Measurements from ENCODE around the gene CPAMD8. TPM values are rescaled to one million over a fixed set of nuclear protein-coding genes. Genes with fewer than 3 reads are reported as not detected.
A peak's percentile ranks its signal among the peaks of the same experiment; 100 is the strongest.

Gene CPAMD8
- total RNA-seq, 2 experiments from 2014 or later = not detected

GRCh38 chr19:16902545-16902944 lies 124.1 kb downstream of the CPAMD8 start:
- peaks cover 11% of the 10 kb centered on the region for H3K27me3 Mint-ChIP-seq
- H3K4me3 Mint-ChIP-seq = no peak overlapping the region
- TF ChIP-seq, protein P1, sequence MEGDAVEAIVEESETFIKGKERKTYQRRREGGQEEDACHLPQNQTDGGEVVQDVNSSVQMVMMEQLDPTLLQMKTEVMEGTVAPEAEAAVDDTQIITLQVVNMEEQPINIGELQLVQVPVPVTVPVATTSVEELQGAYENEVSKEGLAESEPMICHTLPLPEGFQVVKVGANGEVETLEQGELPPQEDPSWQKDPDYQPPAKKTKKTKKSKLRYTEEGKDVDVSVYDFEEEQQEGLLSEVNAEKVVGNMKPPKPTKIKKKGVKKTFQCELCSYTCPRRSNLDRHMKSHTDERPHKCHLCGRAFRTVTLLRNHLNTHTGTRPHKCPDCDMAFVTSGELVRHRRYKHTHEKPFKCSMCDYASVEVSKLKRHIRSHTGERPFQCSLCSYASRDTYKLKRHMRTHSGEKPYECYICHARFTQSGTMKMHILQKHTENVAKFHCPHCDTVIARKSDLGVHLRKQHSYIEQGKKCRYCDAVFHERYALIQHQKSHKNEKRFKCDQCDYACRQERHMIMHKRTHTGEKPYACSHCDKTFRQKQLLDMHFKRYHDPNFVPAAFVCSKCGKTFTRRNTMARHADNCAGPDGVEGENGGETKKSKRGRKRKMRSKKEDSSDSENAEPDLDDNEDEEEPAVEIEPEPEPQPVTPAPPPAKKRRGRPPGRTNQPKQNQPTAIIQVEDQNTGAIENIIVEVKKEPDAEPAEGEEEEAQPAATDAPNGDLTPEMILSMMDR (IDR thresholded peaks at IDR 0.05) = no peak
- ChIA-PET CTCF (interaction anchor here (0.6 kb wide), 1 partner anchor 173 kb away, joined by 3 read pairs; the partner anchor contains the start of gene MYO9B), POLR2A (interaction anchor here (1.2 kb wide), 1 partner anchor 47 kb away, joined by 3 read pairs; no protein-coding TSS in a partner anchor)
- intact Hi-C loops (cut with micrococcal nuclease) = no loop called here
- no peak overlapping the region for H3K27ac Mint-ChIP-seq
- H3K36me3 Mint-ChIP-seq (ENCODE audit: low read depth) = no peaks in the 10 kb centered on the region
- H3K4me1 Mint-ChIP-seq (ENCODE audit: low read depth) = peaks cover 5% of the 10 kb centered on the region
- H3K9me3 Mint-ChIP-seq = no peaks in the 10 kb centered on the region
- no peak for DNase-seq
- ATAC-seq = no peak

- Mint-ChIP-seq H3K4me3 (no peak overlapping the region), H3K27ac (no peak overlapping the region), H3K9me3 (no peaks in the 10 kb centered on the region), H3K27me3 (peaks cover 13% of the 10 kb centered on the region), H3K4me1 (ENCODE audit: low read depth) (peaks cover 6% of the 10 kb centered on the region), H3K36me3 (ENCODE audit: low read depth) (no peaks in the 10 kb centered on the region)
- intact Hi-C loops (cut with micrococcal nuclease) = no loop called here
- DNase-seq = no peak
- CTCF ChIA-PET = no interaction called here
- ATAC-seq = no peak
- POLR2A ChIA-PET = interaction anchor here (1.2 kb wide), 1 partner anchor 46 kb away, joined by 3 read pairs; no protein-coding TSS in a partner anchor
- TF ChIP-seq, protein P1 (IDR thresholded peaks at IDR 0.05) = no peak
These were observed 125.0 kb downstream of the CPAMD8 start for GRCh38 chr19:16901491-16902175.

DNA sequence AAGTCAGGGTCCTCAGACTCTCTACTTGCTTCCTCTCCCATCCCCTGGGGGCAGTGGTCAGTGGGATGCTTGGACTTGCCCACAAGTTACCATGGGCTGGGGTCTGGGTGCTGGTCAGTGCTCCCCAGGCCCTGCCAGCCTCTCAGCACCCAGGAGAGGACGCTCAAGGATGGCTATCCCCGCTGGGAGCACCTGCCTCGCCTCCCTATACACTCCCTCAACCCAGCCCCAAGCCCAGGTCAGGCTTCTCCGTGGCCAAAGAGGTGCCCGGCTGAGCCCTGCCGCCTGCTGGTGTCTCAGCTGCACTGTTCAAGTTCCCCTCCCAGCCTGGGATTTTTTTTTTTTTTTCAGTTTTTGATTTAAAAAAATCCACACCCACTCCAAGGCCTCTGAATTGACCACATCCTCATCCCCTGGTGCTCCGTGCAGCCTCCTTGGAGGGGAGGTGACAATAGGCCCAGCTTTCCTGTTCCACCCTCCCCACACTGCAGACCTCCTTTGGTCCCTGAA lies 127.0 kb downstream of the CPAMD8 start:
- CTCF ChIA-PET = interaction anchor here (1.1 kb wide), 1 partner anchor 118 kb away, joined by 4 read pairs; no protein-coding TSS in a partner anchor
- TF ChIP-seq, protein P1 (IDR thresholded peaks at IDR 0.05) = peak; percentile 52
- POLR2A ChIA-PET = no interaction called here
- Mint-ChIP-seq H3K4me3 (no peak overlapping the region), H3K4me1 (ENCODE audit: low read depth) (peaks cover 11% of the 10 kb centered on the region), H3K27me3 (peaks cover 24% of the 10 kb centered on the region), H3K9me3 (no peaks in the 10 kb centered on the region), H3K36me3 (ENCODE audit: low read depth) (no peaks in the 10 kb centered on the region), H3K27ac (no peak overlapping the region)
- peak; percentile 59 for ATAC-seq
- peak; percentile 65 for DNase-seq
- intact Hi-C loops (cut with micrococcal nuclease) = loop anchor here (10.0 kb wide), 1 partner anchor 125 kb away; no protein-coding TSS in a partner anchor

- TF ChIP-seq, protein P1 (IDR thresholded peaks at IDR 0.05) = no peak
- ATAC-seq = no peak
- peaks cover 35% of the 10 kb centered on the region for H3K27me3 Mint-ChIP-seq
These were observed 128.1 kb downstream of the CPAMD8 start for GRCh38 chr19:16898361-16899015.

DNA sequence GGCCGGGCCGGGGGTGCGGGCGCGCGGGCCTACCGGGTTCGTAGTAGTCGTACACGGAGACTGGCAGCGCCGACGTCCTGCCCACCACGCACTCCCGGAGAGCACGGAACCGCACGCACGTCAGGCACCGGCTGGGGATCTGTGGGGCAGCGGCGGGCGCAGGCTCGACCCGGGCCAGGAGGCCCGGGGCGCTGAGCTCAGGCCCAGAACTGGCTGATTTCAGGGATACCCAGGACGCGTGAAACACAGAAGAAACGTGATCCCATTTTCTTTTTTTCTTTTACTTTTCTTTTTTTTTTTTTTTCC lies 128.8 kb downstream of the CPAMD8 start:
- no peak overlapping the region for H3K27ac Mint-ChIP-seq
- H3K27me3 Mint-ChIP-seq = peaks cover 40% of the 10 kb centered on the region
- DNase-seq = no peak
- H3K4me3 Mint-ChIP-seq = no peak overlapping the region
- intact Hi-C loops (cut with micrococcal nuclease) = loop anchor here (10.0 kb wide), 1 partner anchor 123 kb away; no protein-coding TSS in a partner anchor
- H3K9me3 Mint-ChIP-seq = no peaks in the 10 kb centered on the region
- POLR2A ChIA-PET = no interaction called here
- TF ChIP-seq, protein P1 (IDR thresholded peaks at IDR 0.05) = no peak
- H3K4me1 Mint-ChIP-seq (ENCODE audit: low read depth) = peaks cover 11% of the 10 kb centered on the region
- no peaks in the 10 kb centered on the region for H3K36me3 Mint-ChIP-seq (ENCODE audit: low read depth)
- CTCF ChIA-PET = no interaction called here
- ATAC-seq = no peak

More at GRCh38 chr19:16898361-16899015, 128.1 kb downstream of the CPAMD8 start:
- ChIA-PET CTCF (no interaction called here), POLR2A (no interaction called here)
- Mint-ChIP-seq H3K9me3 (no peaks in the 10 kb centered on the region), H3K36me3 (ENCODE audit: low read depth) (no peaks in the 10 kb centered on the region), H3K27ac (no peak overlapping the region), H3K4me1 (ENCODE audit: low read depth) (peaks cover 11% of the 10 kb centered on the region), H3K4me3 (no peak overlapping the region)
- DNase-seq = no peak
- intact Hi-C loops (cut with micrococcal nuclease) = loop anchor here (10.0 kb wide), 1 partner anchor 124 kb away; no protein-coding TSS in a partner anchor

All from activated CD8-positive, alpha-beta T cell treated with anti-CD3 and anti-CD28 coated beads for 36 hours (primary cell).